Neural cell (in vitro differentiated cells): ENCODE measurements around the gene CNTN6. TPM values are rescaled to one million over a fixed set of nuclear protein-coding genes. Genes with fewer than 3 reads are reported as not detected.

ENCODE experiments used
- H2AFZ ChIP-seq: fragments of 200-600, 300-800 bp; sonication (generic), shearing (Covaris generic); 2 replicates; pipeline ENCODE4 v1.6.0; 2014; ENCODE audit warnings: low read depth, mild to moderate bottlenecking, antibody characterized with exemption, low read length, moderate library complexity
- H3F3A ChIP-seq: fragments of 200-600 bp; shearing (Covaris generic); 2 replicates; pipeline ENCODE4 v1.6.1; 2016; ENCODE audit warnings: mild to moderate bottlenecking, moderate library complexity, mixed read lengths, antibody characterized with exemption, low read length; ENCODE audit not compliant: insufficient read depth, poor library complexity, severe bottlenecking
- H3K27ac ChIP-seq: fragments of 200-600, 300-800 bp; sonication (generic), shearing (Covaris generic); 2 replicates; pipeline ENCODE4 v1.5.1; 2014; ENCODE audit warnings: mild to moderate bottlenecking, low read length, moderate library complexity
- H3K27me3 ChIP-seq: fragments of 300-800, 200-600 bp; sonication (generic), shearing (Covaris generic); 2 replicates; pipeline ENCODE4 v1.6.0; 2014; ENCODE audit warnings: mild to moderate bottlenecking, low read depth, low read length, moderate library complexity; ENCODE audit not compliant: insufficient read depth
- H3K36me3 ChIP-seq: fragments of 300-800, 200-600 bp; sonication (generic), shearing (Covaris generic); 2 replicates; pipeline ENCODE4 v1.5.1; 2014; ENCODE audit warnings: mild to moderate bottlenecking, antibody characterized with exemption, low read length, moderate library complexity; ENCODE audit not compliant: insufficient read depth
- H3K4me2 ChIP-seq: fragments of 300-800, 200-600 bp; sonication (generic), shearing (Covaris generic); 2 replicates; pipeline ENCODE4 v1.6.0; 2014; ENCODE audit warnings: mild to moderate bottlenecking, low read length
- H3K4me3 ChIP-seq: fragments of 300-800, 200-600 bp; sonication (generic), shearing (Covaris generic); 2 replicates; pipeline ENCODE4 v1.5.1; 2014; ENCODE audit warnings: mild to moderate bottlenecking, low read length, moderate library complexity
- H3K79me2 ChIP-seq: fragments of 200-600 bp; shearing (Covaris generic); replicated peaks from 2 replicates; pipeline ENCODE4 v1.6.0; 2014; ENCODE audit warnings: mild to moderate bottlenecking, low read length, moderate library complexity; ENCODE audit not compliant: insufficient read depth
- H3K9ac ChIP-seq: fragments of 300-800, 200-600 bp; sonication (generic), shearing (Covaris generic); 2 replicates; pipeline ENCODE4 v1.6.1; 2016; ENCODE audit warnings: mild to moderate bottlenecking, low read length, mixed read lengths
- H3K9me2 ChIP-seq: fragments of 200-600 bp; shearing (Covaris generic); 2 replicates; pipeline ENCODE4 v1.6.1; 2016; ENCODE audit warnings: mild to moderate bottlenecking, low read length, mixed read lengths; ENCODE audit not compliant: insufficient read depth
- H3K9me3 ChIP-seq: fragments of 200-600, 300-800 bp; sonication (generic), shearing (Covaris generic); 2 replicates; pipeline ENCODE4 v1.6.1; 2016; ENCODE audit warnings: mild to moderate bottlenecking, mixed run types, low read length, moderate library complexity, mixed read lengths
- H4K20me1 ChIP-seq: fragments of 200-600 bp; shearing (Covaris generic); 2 replicates; pipeline ENCODE4 v1.6.1; 2016; ENCODE audit warnings: mild to moderate bottlenecking, mixed run types; ENCODE audit not compliant: insufficient read depth
- EP300 ChIP-seq: fragments of 450-650 bp; conservative IDR thresholded peaks from 2 replicates; pipeline ENCODE4 v1.6.1; 2014; ENCODE audit warnings: antibody characterized with exemption, mild to moderate bottlenecking, moderate library complexity; ENCODE audit not compliant: poor library complexity, severe bottlenecking
- EZH2 ChIP-seq: fragments of 200-600, 300-800 bp; shearing (Covaris generic), sonication (generic); IDR thresholded peaks from 2 replicates; pipeline ENCODE4 v1.6.1; 2014; ENCODE audit warnings: antibody characterized with exemption, low read length, borderline replicate concordance, mild to moderate bottlenecking; ENCODE audit not compliant: insufficient read depth, poor library complexity, severe bottlenecking
- MXI1 ChIP-seq: fragments of 450-650 bp; conservative IDR thresholded peaks from 2 replicates; pipeline ENCODE4 v1.6.1; 2014; ENCODE audit warnings: antibody characterized with exemption, mild to moderate bottlenecking; ENCODE audit not compliant: poor library complexity, severe bottlenecking
- POLR2AphosphoS5 ChIP-seq: IDR thresholded peaks from 2 replicates; pipeline ENCODE4 v1.6.1; 2012
- RAD21 ChIP-seq: fragments of 450-650 bp; conservative IDR thresholded peaks from 2 replicates; pipeline ENCODE4 v1.6.1; 2014; ENCODE audit warnings: antibody characterized with exemption, mild to moderate bottlenecking, moderate library complexity
- REST ChIP-seq: IDR thresholded peaks from 2 replicates; pipeline ENCODE4 v1.6.1; 2012; ENCODE audit warnings: borderline replicate concordance
- SMC3 ChIP-seq: fragments of 450-650 bp; conservative IDR thresholded peaks from 2 replicates; pipeline ENCODE4 v1.6.1; 2014; ENCODE audit warnings: antibody characterized with exemption, mild to moderate bottlenecking, moderate library complexity; ENCODE audit not compliant: poor library complexity
- TAF1 ChIP-seq: IDR thresholded peaks from 2 replicates; pipeline ENCODE4 v1.6.1; 2012; ENCODE audit warnings: low read depth
- polyA plus RNA-seq: library from polyadenylated mRNA; depleted of rRNA; stranded (reverse); fragments of >200 nt; gene quantifications from 2 replicates; pipeline ENCODE4 v1.2.3, GENCODE V29; 2014
- TF ChIP-seq, protein P1 (sequence below): fragments of 450-650 bp; IDR thresholded peaks from 2 replicates; pipeline ENCODE4 v1.5.1; 2014; ENCODE audit warnings: antibody characterized with exemption, mild to moderate bottlenecking, moderate library complexity; ENCODE audit not compliant: poor library complexity, severe bottlenecking

The CNTN6 gene
- polyA plus RNA-seq, 1 donor from 2014 or later, result 1.8 TPM

GRCh38 chr3:1288805-1289494 is 196.1 kb downstream of the CNTN6 start:
- Histone ChIP-seq H3F3A (no peaks in the 10 kb centered on the region), H4K20me1 (no peaks in the 10 kb centered on the region), H3K4me2 (no peak overlapping the region), H3K4me3 (no peak overlapping the region), H3K79me2 (no peaks in the 10 kb centered on the region), H3K9me3 (no peaks in the 10 kb centered on the region), H3K9ac (no peak overlapping the region), H3K36me3 (no peaks in the 10 kb centered on the region), H3K27me3 (no peaks in the 10 kb centered on the region), H3K9me2 (peaks cover 4% of the 10 kb centered on the region), H2AFZ (no peak overlapping the region), H3K27ac (no peak overlapping the region)
- TF ChIP-seq POLR2AphosphoS5 (peak; percentile 51), REST (no peak), EZH2 (no peak), TAF1 (no peak), EP300 (peak; percentile 32), SMC3 (no peak)
- TF ChIP-seq, protein P1, sequence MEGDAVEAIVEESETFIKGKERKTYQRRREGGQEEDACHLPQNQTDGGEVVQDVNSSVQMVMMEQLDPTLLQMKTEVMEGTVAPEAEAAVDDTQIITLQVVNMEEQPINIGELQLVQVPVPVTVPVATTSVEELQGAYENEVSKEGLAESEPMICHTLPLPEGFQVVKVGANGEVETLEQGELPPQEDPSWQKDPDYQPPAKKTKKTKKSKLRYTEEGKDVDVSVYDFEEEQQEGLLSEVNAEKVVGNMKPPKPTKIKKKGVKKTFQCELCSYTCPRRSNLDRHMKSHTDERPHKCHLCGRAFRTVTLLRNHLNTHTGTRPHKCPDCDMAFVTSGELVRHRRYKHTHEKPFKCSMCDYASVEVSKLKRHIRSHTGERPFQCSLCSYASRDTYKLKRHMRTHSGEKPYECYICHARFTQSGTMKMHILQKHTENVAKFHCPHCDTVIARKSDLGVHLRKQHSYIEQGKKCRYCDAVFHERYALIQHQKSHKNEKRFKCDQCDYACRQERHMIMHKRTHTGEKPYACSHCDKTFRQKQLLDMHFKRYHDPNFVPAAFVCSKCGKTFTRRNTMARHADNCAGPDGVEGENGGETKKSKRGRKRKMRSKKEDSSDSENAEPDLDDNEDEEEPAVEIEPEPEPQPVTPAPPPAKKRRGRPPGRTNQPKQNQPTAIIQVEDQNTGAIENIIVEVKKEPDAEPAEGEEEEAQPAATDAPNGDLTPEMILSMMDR, result no peak

- Histone ChIP-seq H3K4me2 (no peak overlapping the region), H3K27ac (no peak overlapping the region), H3K4me3 (no peak overlapping the region)
Observed at GRCh38 chr3:1292571-1293071, 199.8 kb downstream of the CNTN6 start.

GRCh38 chr3:1294586-1294985 is 201.8 kb downstream of the CNTN6 start:
- Histone ChIP-seq H3K4me2 (no peak overlapping the region), H3K9me2 (peaks cover 4% of the 10 kb centered on the region), H3K4me3 (no peak overlapping the region), H3F3A (no peaks in the 10 kb centered on the region), H3K36me3 (no peaks in the 10 kb centered on the region), H3K79me2 (no peaks in the 10 kb centered on the region), H3K9ac (no peak overlapping the region), H3K9me3 (no peaks in the 10 kb centered on the region), H3K27me3 (no peaks in the 10 kb centered on the region), H3K27ac (no peak overlapping the region), H2AFZ (no peak overlapping the region), H4K20me1 (no peaks in the 10 kb centered on the region)
- TF ChIP-seq TAF1, result no peak
- no peak for TF ChIP-seq MXI1
- no peak for TF ChIP-seq EP300
- no peak for TF ChIP-seq POLR2AphosphoS5
- TF ChIP-seq, protein P1, result no peak
- no peak for TF ChIP-seq EZH2
- TF ChIP-seq RAD21, result no peak
- TF ChIP-seq SMC3, result no peak

More at GRCh38 chr3:1292571-1293071, 199.8 kb downstream of the CNTN6 start:
- TF ChIP-seq POLR2AphosphoS5 (no peak), EP300 (no peak)
- Histone ChIP-seq H3K27me3 (no peaks in the 10 kb centered on the region), H3F3A (no peaks in the 10 kb centered on the region), H3K9me3 (no peaks in the 10 kb centered on the region), H4K20me1 (no peaks in the 10 kb centered on the region), H3K9me2 (peaks cover 4% of the 10 kb centered on the region), H3K79me2 (no peaks in the 10 kb centered on the region), H2AFZ (no peak overlapping the region), H3K9ac (no peak overlapping the region), H3K36me3 (no peaks in the 10 kb centered on the region)
